COLO668 (cell line): Measurements from ENCODE around the gene SMARCE1.

Experiments
- DNase-seq: peaks from one replicate; lab custom pipeline; 2025; ENCODE audit not compliant: unreplicated experiment; lab: John Stamatoyannopoulos, UW

The SMARCE1 gene

GRCh38 chr17:40612599-40613244 is 34.9 kb downstream of the SMARCE1 start:
- DNase-seq, result no peak

GRCh38 chr17:40611840-40612474 is 35.7 kb downstream of the SMARCE1 start:
- DNase-seq, result no peak

- DNase-seq, result no peak
Observed at GRCh38 chr17:40610359-40610758, 37.3 kb downstream of the SMARCE1 start.

- no peak for DNase-seq
Observed at GRCh38 chr17:40608061-40608581, 39.5 kb downstream of the SMARCE1 start.

GRCh38 chr17:40607641-40608040 is 40.0 kb downstream of the SMARCE1 start:
- no peak for DNase-seq

GRCh38 chr17:40606548-40607353 is 40.9 kb downstream of the SMARCE1 start:
- no peak for DNase-seq

- no peak for DNase-seq
Observed at GRCh38 chr17:40605306-40605705, 42.3 kb downstream of the SMARCE1 start.

- DNase-seq, result no peak
Observed at GRCh38 chr17:40604327-40605080, 43.1 kb downstream of the SMARCE1 start.

- DNase-seq, result no peak
Observed at GRCh38 chr17:40602445-40603443, 44.9 kb downstream of the SMARCE1 start.

GRCh38 chr17:40600486-40601046 is 47.1 kb downstream of the SMARCE1 start:
- no peak for DNase-seq

- DNase-seq, result no peak
Observed at GRCh38 chr17:40599468-40599763, 48.2 kb downstream of the SMARCE1 start.

- no peak for DNase-seq
Observed at GRCh38 chr17:40598619-40599467, 48.8 kb downstream of the SMARCE1 start.

- no peak for DNase-seq
Observed at GRCh38 chr17:40598301-40598618, 49.4 kb downstream of the SMARCE1 start.

- no peak for DNase-seq
Observed at GRCh38 chr17:40597556-40598300, 49.9 kb downstream of the SMARCE1 start.

- no peak for DNase-seq
Observed at GRCh38 chr17:40597156-40597555, 50.5 kb downstream of the SMARCE1 start.

GRCh38 chr17:40596261-40596919 is 51.2 kb downstream of the SMARCE1 start:
- no peak for DNase-seq

GRCh38 chr17:40590742-40591141 is 56.9 kb downstream of the SMARCE1 start:
- DNase-seq, result no peak

- no peak for DNase-seq
Observed at GRCh38 chr17:40588552-40588951, 59.1 kb downstream of the SMARCE1 start.
